ENCODE results near the gene SLC17A3.

SLC17A3 gene

GRCh38 chr6:25874118-25874517, at the start of gene SLC17A3:
TSS of gene SLC17A3 (minus strand) at chr6:25874243. CDS start at chr6:25868387, 5,856 bp downstream.
- DNase-seq (ENCODE audit: low read depth in 2 of 2) = no peak

GRCh38 chr6:25922301-25922700, 48.3 kb upstream of the SLC17A3 start:
- no peak for DNase-seq (ENCODE audit: low read depth in 2 of 2)

GRCh38 chr6:25921525-25922203, 47.6 kb upstream of the SLC17A3 start:
- no peak for DNase-seq (ENCODE audit: low read depth in 2 of 2)

GRCh38 chr6:25919657-25920056, 45.6 kb upstream of the SLC17A3 start:
- DNase-seq (ENCODE audit: low read depth in 2 of 2) = no peak

GRCh38 chr6:25918083-25918683, 44.1 kb upstream of the SLC17A3 start:
- peak in 1 of 2 donors; percentile 10 for DNase-seq (ENCODE audit: low read depth in 2 of 2)

GRCh38 chr6:25916789-25917490, 42.9 kb upstream of the SLC17A3 start:
- no peak for DNase-seq (ENCODE audit: low read depth in 2 of 2)

GRCh38 chr6:25916330-25916729, 42.3 kb upstream of the SLC17A3 start:
- no peak for DNase-seq (ENCODE audit: low read depth in 2 of 2)

GRCh38 chr6:25913741-25914140, 39.7 kb upstream of the SLC17A3 start:
- no peak for DNase-seq (ENCODE audit: low read depth in 2 of 2)

- DNase-seq (ENCODE audit: low read depth in 2 of 2) = no peak
Observed at GRCh38 chr6:25911351-25911750, 37.3 kb upstream of the SLC17A3 start.

- no peak for DNase-seq (ENCODE audit: low read depth in 2 of 2)
Observed at GRCh38 chr6:25907475-25908014, 33.5 kb upstream of the SLC17A3 start.

- no peak for DNase-seq (ENCODE audit: low read depth in 2 of 2)
Observed at GRCh38 chr6:25903467-25904099, 29.5 kb upstream of the SLC17A3 start.

GRCh38 chr6:25902071-25902470, 28.0 kb upstream of the SLC17A3 start:
- no peak for DNase-seq (ENCODE audit: low read depth in 2 of 2)

- DNase-seq (ENCODE audit: low read depth in 2 of 2) = no peak
Observed at GRCh38 chr6:25900843-25901242, 26.8 kb upstream of the SLC17A3 start.

- no peak for DNase-seq (ENCODE audit: low read depth in 2 of 2)
Observed at GRCh38 chr6:25899580-25900408, 25.8 kb upstream of the SLC17A3 start.

GRCh38 chr6:25899123-25899522, 25.1 kb upstream of the SLC17A3 start:
- no peak for DNase-seq (ENCODE audit: low read depth in 2 of 2)

GRCh38 chr6:25898289-25898977, 24.4 kb upstream of the SLC17A3 start:
- DNase-seq (ENCODE audit: low read depth in 2 of 2) = no peak

GRCh38 chr6:25896252-25896651, 22.2 kb upstream of the SLC17A3 start:
- DNase-seq (ENCODE audit: low read depth in 2 of 2) = no peak

GRCh38 chr6:25895771-25896170, 21.7 kb upstream of the SLC17A3 start:
- no peak for DNase-seq (ENCODE audit: low read depth in 2 of 2)

GRCh38 chr6:25893778-25894177, 19.7 kb upstream of the SLC17A3 start:
- DNase-seq (ENCODE audit: low read depth in 2 of 2) = no peak

- DNase-seq (ENCODE audit: low read depth in 2 of 2) = no peak
Observed at GRCh38 chr6:25892877-25893276, 18.8 kb upstream of the SLC17A3 start.

Measured in activated CD4-positive, alpha-beta T cell treated with anti-CD3 and anti-CD28 coated beads for 24 hours (primary cell).